ENCODE data around the gene SLC2A4. TPM values are rescaled to one million over a fixed set of nuclear protein-coding genes. Genes with fewer than 3 reads are reported as not detected.
"Not testable (repeated sequence)": the region's sequence is repeated elsewhere in the genome, so short reads cannot be mapped to it uniquely, and the experiment has no call there.

The SLC2A4 gene
- total RNA-seq, 1 donor from 2014 or later: 146 TPM

GRCh38 chr17:7242717-7243452 lies 38.6 kb upstream of the SLC2A4 start:
- H3K4me1 ChIP-seq: peaks cover 45% of the 10 kb centered on the region

GRCh38 chr17:7243453-7243729 lies 38.1 kb upstream of the SLC2A4 start:
- Histone ChIP-seq H3K27ac (replicated peaks) (peak overlapping the region; percentile 99), H3K9me3 (replicated peaks) (no peaks in the 10 kb centered on the region), H3K4me3 (peak overlapping the region; percentile 97), H3K4me1 (peaks cover 49% of the 10 kb centered on the region), H3K27me3 (ENCODE audit: low read depth) (no peaks in the 10 kb centered on the region), H3K36me3 (peaks cover 48% of the 10 kb centered on the region)
- TF ChIP-seq CTCF (IDR thresholded peaks at IDR 0.05; ENCODE audit: borderline replicate concordance): no peak
- DNase-seq: no peak
- intact Hi-C loops (cut with micrococcal nuclease): no loop called here

More at GRCh38 chr17:7242717-7243452, 38.6 kb upstream of the SLC2A4 start:
- peak; percentile 97 for DNase-seq
- Histone ChIP-seq H3K27ac (replicated peaks) (peak overlapping the region; percentile 99), H3K27me3 (ENCODE audit: low read depth) (no peaks in the 10 kb centered on the region), H3K4me3 (peak overlapping the region; percentile 97), H3K9me3 (replicated peaks) (no peaks in the 10 kb centered on the region), H3K36me3 (peaks cover 48% of the 10 kb centered on the region)
- no peak for TF ChIP-seq CTCF (IDR thresholded peaks at IDR 0.05; ENCODE audit: borderline replicate concordance)
- intact Hi-C loops (cut with micrococcal nuclease): no loop called here

GRCh38 chr17:7243838-7244237 lies 37.7 kb upstream of the SLC2A4 start:
- H3K9me3 ChIP-seq (replicated peaks); H3K27me3 ChIP-seq (ENCODE audit: low read depth); DNase-seq; intact Hi-C loops (cut with micrococcal nuclease): not testable (repeated sequence)
- Histone ChIP-seq H3K4me1 (peaks cover 50% of the 10 kb centered on the region), H3K27ac (replicated peaks) (peak overlapping the region; percentile 99), H3K36me3 (peaks cover 48% of the 10 kb centered on the region), H3K4me3 (peak overlapping the region; percentile 97)

- intact Hi-C loops (cut with micrococcal nuclease): no loop called here
- no peaks in the 10 kb centered on the region for H3K9me3 ChIP-seq (replicated peaks)
- peaks cover 35% of the 10 kb centered on the region for H3K36me3 ChIP-seq
- no peak for TF ChIP-seq CTCF (IDR thresholded peaks at IDR 0.05; ENCODE audit: borderline replicate concordance)
- no peak overlapping the region for H3K4me3 ChIP-seq
- H3K27ac ChIP-seq (replicated peaks): no peak overlapping the region
- no peak for DNase-seq
- peaks cover 53% of the 10 kb centered on the region for H3K4me1 ChIP-seq
- H3K27me3 ChIP-seq (ENCODE audit: low read depth): no peaks in the 10 kb centered on the region
These were observed 34.7 kb upstream of the SLC2A4 start for GRCh38 chr17:7246779-7247178.

- intact Hi-C loops (cut with micrococcal nuclease): no loop called here
- DNase-seq: no peak
- Histone ChIP-seq H3K27ac (replicated peaks) (peak overlapping the region; percentile 99), H3K36me3 (peaks cover 35% of the 10 kb centered on the region), H3K27me3 (ENCODE audit: low read depth) (no peaks in the 10 kb centered on the region), H3K4me3 (peak overlapping the region; percentile 99), H3K4me1 (peaks cover 55% of the 10 kb centered on the region), H3K9me3 (replicated peaks) (no peaks in the 10 kb centered on the region)
- no peak for TF ChIP-seq CTCF (IDR thresholded peaks at IDR 0.05; ENCODE audit: borderline replicate concordance)
These were observed 32.7 kb upstream of the SLC2A4 start for GRCh38 chr17:7248796-7249195.

GRCh38 chr17:7249214-7249613 lies 32.3 kb upstream of the SLC2A4 start:
- peak overlapping the region; percentile 99 for H3K4me3 ChIP-seq
- peaks cover 35% of the 10 kb centered on the region for H3K36me3 ChIP-seq
- H3K9me3 ChIP-seq (replicated peaks): no peaks in the 10 kb centered on the region
- H3K27me3 ChIP-seq (ENCODE audit: low read depth): no peaks in the 10 kb centered on the region
- no peak for DNase-seq
- intact Hi-C loops (cut with micrococcal nuclease): no loop called here
- TF ChIP-seq CTCF (IDR thresholded peaks at IDR 0.05; ENCODE audit: borderline replicate concordance): no peak
- peaks cover 52% of the 10 kb centered on the region for H3K4me1 ChIP-seq
- H3K27ac ChIP-seq (replicated peaks): peak overlapping the region; percentile 99

Measured in left ventricle myocardium inferior (tissue), 1 donor.